ENCODE data around the gene BCL2L11.

- TF ChIP-seq EZH2phosphoT487 (IDR thresholded peaks at IDR 0.05; ENCODE audit: unreplicated experiment), result no peak
- no peak for TF ChIP-seq CTCF (conservative IDR thresholded peaks at IDR 0.05; ENCODE audit: low read depth in 2 of 2)
- no peak for TF ChIP-seq POLR2AphosphoS5 (IDR thresholded peaks at IDR 0.05; ENCODE audit: low read depth)
- TF ChIP-seq EZH2 (IDR thresholded peaks at IDR 0.05; ENCODE audit: low read depth, unreplicated experiment), result no peak
- TF ChIP-seq, protein P1, sequence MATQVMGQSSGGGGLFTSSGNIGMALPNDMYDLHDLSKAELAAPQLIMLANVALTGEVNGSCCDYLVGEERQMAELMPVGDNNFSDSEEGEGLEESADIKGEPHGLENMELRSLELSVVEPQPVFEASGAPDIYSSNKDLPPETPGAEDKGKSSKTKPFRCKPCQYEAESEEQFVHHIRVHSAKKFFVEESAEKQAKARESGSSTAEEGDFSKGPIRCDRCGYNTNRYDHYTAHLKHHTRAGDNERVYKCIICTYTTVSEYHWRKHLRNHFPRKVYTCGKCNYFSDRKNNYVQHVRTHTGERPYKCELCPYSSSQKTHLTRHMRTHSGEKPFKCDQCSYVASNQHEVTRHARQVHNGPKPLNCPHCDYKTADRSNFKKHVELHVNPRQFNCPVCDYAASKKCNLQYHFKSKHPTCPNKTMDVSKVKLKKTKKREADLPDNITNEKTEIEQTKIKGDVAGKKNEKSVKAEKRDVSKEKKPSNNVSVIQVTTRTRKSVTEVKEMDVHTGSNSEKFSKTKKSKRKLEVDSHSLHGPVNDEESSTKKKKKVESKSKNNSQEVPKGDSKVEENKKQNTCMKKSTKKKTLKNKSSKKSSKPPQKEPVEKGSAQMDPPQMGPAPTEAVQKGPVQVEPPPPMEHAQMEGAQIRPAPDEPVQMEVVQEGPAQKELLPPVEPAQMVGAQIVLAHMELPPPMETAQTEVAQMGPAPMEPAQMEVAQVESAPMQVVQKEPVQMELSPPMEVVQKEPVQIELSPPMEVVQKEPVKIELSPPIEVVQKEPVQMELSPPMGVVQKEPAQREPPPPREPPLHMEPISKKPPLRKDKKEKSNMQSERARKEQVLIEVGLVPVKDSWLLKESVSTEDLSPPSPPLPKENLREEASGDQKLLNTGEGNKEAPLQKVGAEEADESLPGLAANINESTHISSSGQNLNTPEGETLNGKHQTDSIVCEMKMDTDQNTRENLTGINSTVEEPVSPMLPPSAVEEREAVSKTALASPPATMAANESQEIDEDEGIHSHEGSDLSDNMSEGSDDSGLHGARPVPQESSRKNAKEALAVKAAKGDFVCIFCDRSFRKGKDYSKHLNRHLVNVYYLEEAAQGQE (IDR thresholded peaks at IDR 0.05; ENCODE audit: unreplicated experiment), result no peak
- TF ChIP-seq CREB1 (CRISPR knock-in tag; IDR thresholded peaks at IDR 0.05; ENCODE audit: low read depth), result no peak
- no peak for TF ChIP-seq ETS1 (IDR thresholded peaks at IDR 0.05)
- no peak for TF ChIP-seq NANOG (IDR thresholded peaks at IDR 0.05; ENCODE audit: borderline replicate concordance)
- TF ChIP-seq JUNB (IDR thresholded peaks at IDR 0.05; ENCODE audit: unreplicated experiment), result no peak
Measured at GRCh38 chr2:111178296-111178695, 57.6 kb downstream of the BCL2L11 start.
